ENCODE results near the gene CPNE7.
"Not testable (repeated sequence)": the region's sequence is repeated elsewhere in the genome, so short reads cannot be mapped to it uniquely, and the experiment has no call there.

CPNE7 gene

GRCh38 chr16:89623511-89624261 is 48.1 kb downstream of the CPNE7 start:
- DNase-seq (ENCODE audit: low read depth in 2 of 2), result no peak

GRCh38 chr16:89624777-89625761 is 49.5 kb downstream of the CPNE7 start:
- no peak for DNase-seq (ENCODE audit: low read depth in 2 of 2)

GRCh38 chr16:89629827-89630610 is 54.5 kb downstream of the CPNE7 start:
- no peak for DNase-seq (ENCODE audit: low read depth in 2 of 2)

- DNase-seq (ENCODE audit: low read depth in 2 of 2), result no peak
These were observed 57.6 kb downstream of the CPNE7 start for GRCh38 chr16:89633064-89633631.

GRCh38 chr16:89634463-89635385 is 59.2 kb downstream of the CPNE7 start:
- DNase-seq (ENCODE audit: low read depth in 2 of 2), result not testable (repeated sequence)

- DNase-seq (ENCODE audit: low read depth in 2 of 2), result no peak
These were observed 61.1 kb downstream of the CPNE7 start for GRCh38 chr16:89636663-89637062.

- DNase-seq (ENCODE audit: low read depth in 2 of 2), result no peak
These were observed 61.8 kb downstream of the CPNE7 start for GRCh38 chr16:89637379-89637778.

GRCh38 chr16:89638455-89638854 is 62.9 kb downstream of the CPNE7 start:
- no peak for DNase-seq (ENCODE audit: low read depth in 2 of 2)

GRCh38 chr16:89639385-89639784 is 63.8 kb downstream of the CPNE7 start:
- DNase-seq (ENCODE audit: low read depth in 2 of 2), result no peak

- DNase-seq (ENCODE audit: low read depth in 2 of 2), result no peak
These were observed 66.0 kb downstream of the CPNE7 start for GRCh38 chr16:89641458-89642119.

GRCh38 chr16:89642574-89642973 is 67.0 kb downstream of the CPNE7 start:
- DNase-seq (ENCODE audit: low read depth in 2 of 2), result no peak

GRCh38 chr16:89643769-89644300 is 68.3 kb downstream of the CPNE7 start:
- DNase-seq (ENCODE audit: low read depth in 2 of 2), result no peak

GRCh38 chr16:89645122-89645521 is 69.6 kb downstream of the CPNE7 start:
- DNase-seq (ENCODE audit: low read depth in 2 of 2), result no peak

- DNase-seq (ENCODE audit: low read depth in 2 of 2), result no peak
These were observed 70.7 kb downstream of the CPNE7 start for GRCh38 chr16:89646270-89646669.

Measured in stimulated activated CD8-positive, alpha-beta memory T cell treated with anti-CD3 and anti-CD28 coated beads, Interleukin-15, amount 100 ng/mL, for 48 hours (primary cell).